NB4 (cell line): Measurements from ENCODE around the gene FZR1.

ENCODE experiments used
- MYC ChIP-seq: IDR thresholded peaks from 2 replicates; pipeline ENCODE4 v1.6.1; 2011; ENCODE audit warnings: low read depth, low read length
- TF ChIP-seq, protein P1 (sequence below): IDR thresholded peaks from one replicate; pipeline ENCODE4 v1.5.1; 2012; ENCODE audit warnings: low read depth, low read length

DNA sequence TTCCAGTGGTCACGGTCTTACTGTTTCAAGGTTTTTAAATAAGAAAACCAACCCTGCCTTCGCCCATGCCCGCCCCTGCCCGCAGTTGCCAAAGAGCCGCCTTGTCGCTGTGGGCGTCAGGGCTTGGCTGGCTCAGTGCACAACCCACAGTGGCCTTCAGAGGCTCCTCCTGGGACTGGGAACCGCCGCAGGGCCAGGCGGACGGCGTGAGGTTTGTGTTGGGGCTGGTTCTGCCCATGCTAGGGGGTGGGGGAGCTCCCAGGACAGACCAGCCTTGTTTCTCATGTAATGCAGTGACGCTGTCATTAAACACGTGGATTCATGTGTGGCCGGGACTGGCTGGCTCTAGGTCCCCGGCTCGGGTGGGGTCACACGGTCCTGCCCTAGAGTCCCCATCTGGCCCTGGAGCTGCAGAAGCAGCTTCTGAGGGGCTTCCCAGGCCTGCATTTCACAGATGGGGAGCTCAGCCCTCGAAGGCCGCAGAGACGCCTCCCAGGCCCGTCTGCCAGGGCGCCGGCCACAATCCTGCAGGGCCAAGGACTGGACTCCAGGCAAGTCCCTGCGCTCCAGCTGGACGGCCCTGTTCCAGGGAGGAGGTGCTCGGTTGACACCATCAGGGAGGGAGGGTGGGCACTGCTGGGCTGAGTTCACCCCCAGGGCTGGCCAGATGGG, 30.5 kb downstream of the FZR1 start:
- TF ChIP-seq, protein P1, sequence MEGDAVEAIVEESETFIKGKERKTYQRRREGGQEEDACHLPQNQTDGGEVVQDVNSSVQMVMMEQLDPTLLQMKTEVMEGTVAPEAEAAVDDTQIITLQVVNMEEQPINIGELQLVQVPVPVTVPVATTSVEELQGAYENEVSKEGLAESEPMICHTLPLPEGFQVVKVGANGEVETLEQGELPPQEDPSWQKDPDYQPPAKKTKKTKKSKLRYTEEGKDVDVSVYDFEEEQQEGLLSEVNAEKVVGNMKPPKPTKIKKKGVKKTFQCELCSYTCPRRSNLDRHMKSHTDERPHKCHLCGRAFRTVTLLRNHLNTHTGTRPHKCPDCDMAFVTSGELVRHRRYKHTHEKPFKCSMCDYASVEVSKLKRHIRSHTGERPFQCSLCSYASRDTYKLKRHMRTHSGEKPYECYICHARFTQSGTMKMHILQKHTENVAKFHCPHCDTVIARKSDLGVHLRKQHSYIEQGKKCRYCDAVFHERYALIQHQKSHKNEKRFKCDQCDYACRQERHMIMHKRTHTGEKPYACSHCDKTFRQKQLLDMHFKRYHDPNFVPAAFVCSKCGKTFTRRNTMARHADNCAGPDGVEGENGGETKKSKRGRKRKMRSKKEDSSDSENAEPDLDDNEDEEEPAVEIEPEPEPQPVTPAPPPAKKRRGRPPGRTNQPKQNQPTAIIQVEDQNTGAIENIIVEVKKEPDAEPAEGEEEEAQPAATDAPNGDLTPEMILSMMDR, result no peak
- TF ChIP-seq MYC, result no peak
